Stimulated activated CD8-positive, alpha-beta memory T cell treated with anti-CD3 and anti-CD28 coated beads, Interleukin-15, amount 100 ng/mL, for 1 hour (primary cell): ENCODE measurements around the gene DOK6.
"Not testable (repeated sequence)": the region's sequence is repeated elsewhere in the genome, so short reads cannot be mapped to it uniquely, and the experiment has no call there.

ENCODE experiments used
- DNase-seq: peaks from one replicate; pipeline ENCODE4 v3.0.0-alpha.2; 2020; ENCODE audit warnings: low read depth

Gene DOK6

GRCh38 chr18:69400253-69400975, at the start of gene DOK6:
TSS of gene DOK6 (plus strand) at chr18:69400888.
- DNase-seq = no peak

- DNase-seq = no peak
Measured at GRCh38 chr18:69353023-69353422, 47.7 kb upstream of the DOK6 start.

GRCh38 chr18:69357590-69357989, 43.1 kb upstream of the DOK6 start:
- no peak for DNase-seq

DNA sequence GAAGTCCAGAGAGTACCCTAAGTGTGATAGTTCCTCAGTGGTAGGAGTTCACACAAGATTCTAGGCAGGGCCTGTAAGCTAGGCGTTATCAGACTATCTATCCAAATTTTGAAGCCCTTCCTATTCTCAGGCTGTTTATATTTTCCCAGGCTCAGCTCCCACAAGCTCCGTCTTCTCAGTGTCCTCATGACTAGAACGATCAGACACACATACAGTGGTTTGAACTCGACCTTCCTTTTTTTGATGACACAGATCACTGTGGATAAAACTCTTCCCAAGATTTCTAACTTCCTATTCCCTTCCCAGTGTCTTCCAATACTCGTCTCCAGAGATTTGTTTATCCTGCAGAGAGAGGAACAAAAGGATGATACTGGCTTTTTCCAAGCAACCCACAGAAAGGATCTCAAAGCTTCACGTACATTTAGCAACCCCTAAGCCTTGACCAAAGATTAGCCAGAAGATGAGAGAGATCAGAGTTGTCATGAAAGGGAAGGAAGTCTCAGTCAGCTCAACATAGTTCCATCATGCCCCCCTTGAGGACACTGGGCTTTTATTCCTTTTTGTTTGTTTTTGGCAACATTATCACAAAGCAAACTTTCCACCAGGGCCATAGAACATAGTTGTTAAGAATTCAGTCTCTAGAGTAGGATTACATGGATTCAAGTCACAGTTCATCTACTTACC, 42.3 kb upstream of the DOK6 start:
- no peak for DNase-seq

- not testable (repeated sequence) for DNase-seq
Measured at GRCh38 chr18:69359768-69360167, 40.9 kb upstream of the DOK6 start.

GRCh38 chr18:69364930-69365329, 35.8 kb upstream of the DOK6 start:
- DNase-seq = no peak

GRCh38 chr18:69365658-69366057, 35.0 kb upstream of the DOK6 start:
- DNase-seq = no peak

DNA sequence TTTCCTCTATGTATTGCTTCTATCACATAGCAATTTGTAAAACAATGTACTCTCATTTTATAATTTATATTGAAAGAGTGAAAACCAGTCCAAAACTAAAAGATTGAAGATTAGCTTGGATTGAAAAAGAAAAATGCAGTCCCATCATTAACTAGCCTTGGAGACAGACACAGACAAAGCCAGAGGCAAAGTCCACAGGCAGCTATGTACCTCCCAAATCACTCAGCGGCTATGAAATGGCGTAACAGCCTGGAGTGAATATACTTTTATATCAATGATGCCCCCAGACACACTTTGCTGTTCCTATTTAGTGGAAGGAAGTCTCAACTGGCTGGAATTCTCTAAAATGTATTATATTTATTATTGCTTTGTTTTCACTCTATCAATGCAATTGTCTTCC, 33.6 kb upstream of the DOK6 start:
- DNase-seq = no peak

DNA sequence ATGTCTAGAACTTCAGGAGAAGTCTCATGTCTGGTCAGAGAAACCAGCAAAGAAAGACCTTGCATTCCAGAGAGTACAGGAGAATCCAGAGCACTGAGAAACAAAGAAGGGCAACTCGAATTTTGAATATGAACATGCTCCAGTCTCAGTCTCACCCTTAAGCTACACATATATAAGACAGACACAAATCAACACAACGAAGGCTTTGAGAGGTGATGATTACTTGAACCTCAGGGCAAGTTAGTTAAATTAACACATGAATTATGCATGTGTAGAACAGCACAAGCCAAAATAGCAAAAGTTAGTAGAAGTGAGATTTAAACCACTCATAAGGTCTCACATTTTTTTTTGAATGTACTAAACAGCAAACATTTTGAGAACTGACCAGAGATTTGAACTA, 29.0 kb upstream of the DOK6 start:
- no peak for DNase-seq

DNA sequence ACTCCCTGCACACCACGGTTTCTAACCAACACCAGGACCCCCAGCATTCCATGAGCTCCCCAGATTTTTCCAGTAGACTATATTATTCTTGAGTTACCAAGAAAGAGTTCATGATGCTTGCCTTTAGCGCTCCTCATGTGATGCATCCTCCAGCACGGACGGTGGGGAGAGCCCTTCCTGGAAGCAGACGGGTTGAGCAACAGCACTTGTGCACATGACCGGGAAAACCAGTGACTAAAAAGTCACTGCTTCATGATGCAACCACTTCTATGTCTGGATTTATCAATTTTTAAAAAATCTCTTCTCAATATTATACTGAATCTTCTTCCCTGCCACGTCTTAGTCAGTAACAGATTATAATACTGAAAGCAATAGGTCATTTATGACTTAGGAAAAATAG, 20.4 kb upstream of the DOK6 start:
- no peak for DNase-seq

DNA sequence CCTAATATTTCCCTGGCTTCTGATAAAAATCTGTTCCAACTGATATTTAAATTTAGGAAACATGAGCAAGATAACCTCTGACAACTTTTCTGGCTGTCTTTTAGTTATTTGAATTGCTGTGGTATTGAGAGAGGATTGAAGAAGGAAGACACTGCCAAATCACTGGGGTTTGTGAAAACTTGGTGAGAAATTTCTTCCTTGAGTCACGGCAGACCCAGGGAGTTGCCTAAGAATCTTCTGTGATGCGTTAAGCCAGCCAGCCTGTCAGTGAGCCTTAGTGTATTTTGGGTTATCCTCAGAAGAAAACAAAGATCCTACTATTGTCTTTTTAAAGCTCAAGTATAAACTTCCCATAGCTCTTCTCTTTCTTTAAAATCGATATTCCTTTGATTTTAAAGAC, 17.5 kb upstream of the DOK6 start:
- DNase-seq = no peak

DNA sequence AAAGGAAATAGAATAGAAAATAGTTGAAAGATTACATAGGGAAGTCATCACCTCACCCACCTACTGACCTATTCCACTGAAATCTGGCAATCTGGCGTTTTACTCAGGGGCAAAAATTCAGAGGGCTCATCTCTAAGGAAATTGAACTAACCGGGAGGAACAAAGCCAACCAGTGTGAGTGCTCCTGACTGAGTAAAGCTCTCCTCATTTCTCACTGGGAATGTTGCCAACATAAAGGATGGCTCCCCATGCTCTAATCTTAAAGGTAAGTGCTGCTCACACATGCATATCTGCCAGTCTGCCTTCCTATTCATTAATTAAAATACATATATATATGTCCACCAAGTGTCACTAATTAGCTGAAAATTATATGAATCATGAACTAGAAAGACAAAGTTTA, 13.5 kb upstream of the DOK6 start:
- DNase-seq = no peak

GRCh38 chr18:69388222-69388621, 12.5 kb upstream of the DOK6 start:
- DNase-seq = no peak

DNA sequence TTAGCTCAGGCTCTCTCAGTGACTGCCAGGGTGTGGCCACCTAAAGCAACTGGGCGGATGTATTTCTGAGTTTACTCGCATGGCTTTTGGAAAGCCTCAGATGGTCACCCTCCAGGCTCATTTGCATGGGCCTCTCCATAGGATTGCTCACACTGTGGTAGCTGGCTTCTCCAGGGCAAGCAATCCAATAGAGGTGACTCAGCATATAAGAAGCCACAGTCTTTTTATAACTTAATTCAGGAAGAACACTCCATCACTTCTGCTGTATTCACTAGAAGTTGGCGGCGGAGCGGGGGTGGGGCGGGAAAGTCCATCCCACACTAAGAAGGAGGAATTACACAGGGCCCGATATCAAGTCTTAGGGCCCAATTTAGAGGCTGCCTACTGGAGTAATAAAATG, 3.6 kb upstream of the DOK6 start:
- DNase-seq = no peak

DNA sequence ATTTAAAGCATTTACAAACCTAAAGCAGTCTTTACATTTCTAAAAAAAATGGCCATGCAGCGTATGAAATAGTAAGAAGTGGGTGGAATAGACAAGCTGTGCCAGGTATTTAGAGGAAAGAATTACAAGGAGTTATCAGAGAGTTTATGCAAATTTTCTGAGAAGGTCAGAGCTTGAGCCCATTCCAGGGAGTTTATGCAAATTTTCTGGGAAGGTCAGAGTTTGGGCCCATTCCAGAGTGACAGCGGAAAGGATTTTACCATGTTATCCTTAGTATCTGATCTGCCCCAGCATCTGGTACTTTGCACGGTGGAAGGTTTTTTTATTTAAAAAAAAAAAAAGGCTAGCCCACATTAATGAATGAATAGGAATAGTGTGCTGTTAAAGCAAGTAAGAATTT, 1.4 kb upstream of the DOK6 start:
- DNase-seq = no peak

- DNase-seq = no peak
Measured at GRCh38 chr18:69400976-69401225, 213 bp downstream of the DOK6 start.

DNA sequence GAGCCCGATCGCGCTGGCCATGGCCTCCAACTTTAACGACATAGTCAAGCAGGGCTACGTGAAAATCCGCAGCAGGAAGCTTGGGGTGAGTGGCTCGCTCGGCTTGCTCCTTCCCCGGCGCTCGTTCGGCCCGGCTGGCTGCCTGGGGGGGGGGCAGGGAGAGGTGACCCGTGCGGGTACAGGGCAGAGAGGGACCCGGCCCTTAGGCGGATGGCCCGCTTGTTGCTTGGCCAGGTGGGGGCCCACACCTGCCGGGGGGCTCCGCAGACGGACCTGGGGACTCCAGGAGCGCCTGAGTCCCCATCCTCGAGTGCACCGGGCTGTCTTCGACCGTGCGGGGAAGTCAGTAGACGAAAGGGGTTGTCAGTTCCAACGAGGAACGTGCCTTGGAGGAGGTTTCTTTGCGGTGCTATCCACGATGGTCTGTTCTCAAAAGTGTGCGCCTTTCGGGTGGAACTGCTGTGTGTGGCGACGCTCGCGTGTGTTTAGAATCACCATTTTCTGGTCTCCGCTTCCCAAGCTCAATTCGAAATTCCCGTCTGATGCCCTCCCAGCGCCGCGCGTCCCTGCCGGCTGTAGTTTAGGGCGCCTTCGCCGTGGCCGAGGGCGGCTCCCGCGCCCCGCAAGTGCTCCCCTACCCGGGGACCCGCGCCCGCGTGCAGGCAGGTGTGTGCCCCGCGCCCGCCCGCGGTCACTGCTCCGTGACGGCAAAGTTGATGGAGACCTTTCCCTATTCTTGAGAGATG, 711 bp downstream of the DOK6 start:
- no peak for DNase-seq

GRCh38 chr18:69401972-69402532, 1.4 kb downstream of the DOK6 start:
- no peak for DNase-seq

- no peak for DNase-seq
Measured at GRCh38 chr18:69402533-69402989, 1.9 kb downstream of the DOK6 start.

DNA sequence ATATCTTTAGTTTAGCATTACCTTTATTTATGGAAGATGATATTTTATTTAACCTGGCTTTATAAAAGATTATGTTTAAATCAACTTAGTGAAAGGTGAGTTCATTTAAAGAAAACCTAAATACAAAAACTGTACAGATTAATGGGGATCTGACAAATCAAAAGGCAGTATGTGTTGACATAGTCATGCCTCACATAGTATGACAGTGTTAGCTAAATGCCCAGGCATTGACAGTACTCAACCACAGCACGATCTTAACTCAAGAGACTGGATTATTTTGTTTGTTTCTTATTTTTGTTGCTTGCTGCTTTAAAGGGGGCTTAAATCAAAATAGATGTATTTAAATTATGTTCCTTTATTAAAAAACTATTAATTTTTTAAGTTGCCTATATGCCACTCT, 7.8 kb downstream of the DOK6 start:
- no peak for DNase-seq

- no peak for DNase-seq
Measured at GRCh38 chr18:69411199-69411598, 10.5 kb downstream of the DOK6 start.

DNA sequence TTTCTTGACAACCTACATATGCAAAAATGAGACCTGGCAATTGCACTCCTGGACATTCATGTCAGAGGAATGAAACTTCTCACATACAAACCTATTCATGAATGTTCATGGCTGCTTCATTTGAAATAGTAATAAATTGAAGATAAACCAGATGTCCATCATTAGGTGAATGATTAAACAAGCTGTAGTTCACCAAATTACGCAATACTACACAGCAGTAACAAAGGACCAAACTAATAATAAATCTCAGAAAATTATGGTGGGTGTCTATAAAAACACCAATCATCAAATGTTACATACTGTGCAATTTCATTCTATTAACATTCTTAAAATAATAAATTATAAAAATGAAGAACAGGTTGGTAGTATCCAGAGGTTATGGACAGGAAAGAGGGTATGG, 13.5 kb downstream of the DOK6 start:
- no peak for DNase-seq

GRCh38 chr18:69432847-69433246, 32.2 kb downstream of the DOK6 start:
- no peak for DNase-seq
